ENCODE results near the gene GRID2.
"Not testable (repeated sequence)": the region's sequence is repeated elsewhere in the genome, so short reads cannot be mapped to it uniquely, and the experiment has no call there.

GRID2 gene

GRCh38 chr4:93617606-93618005 lies 1313.8 kb downstream of the GRID2 start:
- DNase-seq = no peak

- no peak for DNase-seq
Measured at GRCh38 chr4:93633721-93634120, 1330.0 kb downstream of the GRID2 start.

GRCh38 chr4:93635943-93636342 lies 1332.2 kb downstream of the GRID2 start:
- no peak for DNase-seq

GRCh38 chr4:93645120-93645519 lies 1341.4 kb downstream of the GRID2 start:
- DNase-seq = no peak

- DNase-seq = no peak
Measured at GRCh38 chr4:93646233-93646930, 1342.6 kb downstream of the GRID2 start.

- DNase-seq = no peak
Measured at GRCh38 chr4:93648258-93648657, 1344.5 kb downstream of the GRID2 start.

GRCh38 chr4:93649828-93650227 lies 1346.1 kb downstream of the GRID2 start:
- no peak for DNase-seq

GRCh38 chr4:93654211-93654610 lies 1350.4 kb downstream of the GRID2 start:
- DNase-seq = no peak

GRCh38 chr4:93657527-93657926 lies 1353.8 kb downstream of the GRID2 start:
- no peak for DNase-seq

GRCh38 chr4:93658443-93658842 lies 1354.7 kb downstream of the GRID2 start:
- no peak for DNase-seq

GRCh38 chr4:93659629-93660028 lies 1355.9 kb downstream of the GRID2 start:
- DNase-seq = no peak

GRCh38 chr4:93660036-93660435 lies 1356.3 kb downstream of the GRID2 start:
- DNase-seq = no peak

GRCh38 chr4:93670434-93670833 lies 1366.7 kb downstream of the GRID2 start:
- DNase-seq = no peak

GRCh38 chr4:93671093-93671492 lies 1367.3 kb downstream of the GRID2 start:
- DNase-seq = no peak

GRCh38 chr4:93676937-93677336 lies 1373.2 kb downstream of the GRID2 start:
- DNase-seq = not testable (repeated sequence)

- DNase-seq = no peak
Measured at GRCh38 chr4:93684571-93684970, 1380.8 kb downstream of the GRID2 start.

GRCh38 chr4:93687304-93687703 lies 1383.5 kb downstream of the GRID2 start:
- DNase-seq = no peak

- no peak for DNase-seq
Measured at GRCh38 chr4:93688978-93689377, 1385.2 kb downstream of the GRID2 start.

- no peak for DNase-seq
Measured at GRCh38 chr4:93693141-93693540, 1389.4 kb downstream of the GRID2 start.

- no peak for DNase-seq
Measured at GRCh38 chr4:93698686-93699085, 1394.9 kb downstream of the GRID2 start.

- DNase-seq = no peak
Measured at GRCh38 chr4:93700571-93700970, 1396.8 kb downstream of the GRID2 start.

GRCh38 chr4:93710101-93710846 lies 1406.5 kb downstream of the GRID2 start:
- no peak for DNase-seq

GRCh38 chr4:93710847-93711430 lies 1407.2 kb downstream of the GRID2 start:
- no peak for DNase-seq

- DNase-seq = no peak
Measured at GRCh38 chr4:93718233-93718632, 1414.5 kb downstream of the GRID2 start.
